HG03378 (cell line): ENCODE measurements around the gene RPS6KB1.
A peak's percentile ranks its signal among the peaks of the same experiment; 100 is the strongest.
"Not testable (repeated sequence)": the region's sequence is repeated elsewhere in the genome, so short reads cannot be mapped to it uniquely, and the experiment has no call there.

Source experiments
- ATAC-seq: cut with Tn5 transposase; IDR thresholded peaks from one replicate; pipeline ENCODE4 v1.9.1; 2021; ENCODE audit warnings: mild to moderate bottlenecking, moderate library complexity; ENCODE audit not compliant: unreplicated experiment

Gene RPS6KB1

GRCh38 chr17:59892924-59893675 lies at the start of gene RPS6KB1, which contains the start of gene TUBD1:
TSS of gene RPS6KB1 (plus strand) at chr17:59893121. CDS start at chr17:59893185, 64 bp downstream.
TSS of gene TUBD1 (minus strand) at chr17:59892943. CDS start at chr17:59891002, 1,941 bp downstream.
- ATAC-seq = peak; percentile 77

- ATAC-seq = no peak
Measured at GRCh38 chr17:59844884-59845594, 47.9 kb upstream of the RPS6KB1 start.

GRCh38 chr17:59845595-59846393 lies 47.1 kb upstream of the RPS6KB1 start:
- ATAC-seq = no peak

GRCh38 chr17:59846394-59847165 lies 46.3 kb upstream of the RPS6KB1 start:
- ATAC-seq = peak; percentile 53

- ATAC-seq = no peak
Measured at GRCh38 chr17:59848385-59848668, 44.6 kb upstream of the RPS6KB1 start.

- no peak for ATAC-seq
Measured at GRCh38 chr17:59848778-59849177, 44.1 kb upstream of the RPS6KB1 start.

- ATAC-seq = not testable (repeated sequence)
Measured at GRCh38 chr17:59850311-59850710, 42.6 kb upstream of the RPS6KB1 start.

- no peak for ATAC-seq
Measured at GRCh38 chr17:59851439-59852375, 41.2 kb upstream of the RPS6KB1 start.

GRCh38 chr17:59852847-59853167 lies 40.1 kb upstream of the RPS6KB1 start:
- ATAC-seq = not testable (repeated sequence)

GRCh38 chr17:59853168-59853918 lies 39.6 kb upstream of the RPS6KB1 start:
- no peak for ATAC-seq

GRCh38 chr17:59853919-59854729 lies 38.8 kb upstream of the RPS6KB1 start:
- ATAC-seq = not testable (repeated sequence)

GRCh38 chr17:59856859-59857794 lies 35.8 kb upstream of the RPS6KB1 start:
- ATAC-seq = no peak

- no peak for ATAC-seq
Measured at GRCh38 chr17:59858167-59858816, 34.6 kb upstream of the RPS6KB1 start.

GRCh38 chr17:59858932-59859331 lies 34.0 kb upstream of the RPS6KB1 start:
- ATAC-seq = no peak

- no peak for ATAC-seq
Measured at GRCh38 chr17:59859444-59860025, 33.4 kb upstream of the RPS6KB1 start.

- no peak for ATAC-seq
Measured at GRCh38 chr17:59863616-59864015, 29.3 kb upstream of the RPS6KB1 start.

GRCh38 chr17:59869941-59870218 lies 23.0 kb upstream of the RPS6KB1 start:
- ATAC-seq = no peak
